Prostate gland (tissue), 2 donors: Measurements from ENCODE around the gene SCML2.

ENCODE experiments used
- POLR2A ChIP-seq: fragments of 450-650 bp; IDR thresholded peaks from one replicate; pipeline ENCODE4 v1.6.1; 2016; ENCODE audit warnings: antibody characterized with exemption, mild to moderate bottlenecking
- TF ChIP-seq, protein P1 (sequence below), 4 experiments: fragments of 200-600 bp in 2 of 4; fragments of 450-650 bp in 2 of 4; sonication (generic) in 2 of 4; IDR thresholded peaks; 1 replicate in 3 of 4; 2 replicates in 1 of 4; pipeline ENCODE4 v1.5.1; 2016 to 2019; ENCODE audit warnings: antibody characterized with exemption in 4 of 4, mild to moderate bottlenecking in 2 of 4, moderate library complexity in 2 of 4

- TF ChIP-seq, protein P1, sequence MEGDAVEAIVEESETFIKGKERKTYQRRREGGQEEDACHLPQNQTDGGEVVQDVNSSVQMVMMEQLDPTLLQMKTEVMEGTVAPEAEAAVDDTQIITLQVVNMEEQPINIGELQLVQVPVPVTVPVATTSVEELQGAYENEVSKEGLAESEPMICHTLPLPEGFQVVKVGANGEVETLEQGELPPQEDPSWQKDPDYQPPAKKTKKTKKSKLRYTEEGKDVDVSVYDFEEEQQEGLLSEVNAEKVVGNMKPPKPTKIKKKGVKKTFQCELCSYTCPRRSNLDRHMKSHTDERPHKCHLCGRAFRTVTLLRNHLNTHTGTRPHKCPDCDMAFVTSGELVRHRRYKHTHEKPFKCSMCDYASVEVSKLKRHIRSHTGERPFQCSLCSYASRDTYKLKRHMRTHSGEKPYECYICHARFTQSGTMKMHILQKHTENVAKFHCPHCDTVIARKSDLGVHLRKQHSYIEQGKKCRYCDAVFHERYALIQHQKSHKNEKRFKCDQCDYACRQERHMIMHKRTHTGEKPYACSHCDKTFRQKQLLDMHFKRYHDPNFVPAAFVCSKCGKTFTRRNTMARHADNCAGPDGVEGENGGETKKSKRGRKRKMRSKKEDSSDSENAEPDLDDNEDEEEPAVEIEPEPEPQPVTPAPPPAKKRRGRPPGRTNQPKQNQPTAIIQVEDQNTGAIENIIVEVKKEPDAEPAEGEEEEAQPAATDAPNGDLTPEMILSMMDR (IDR thresholded peaks at IDR 0.05) = no peak
- TF ChIP-seq POLR2A = no peak
Observed at GRCh38 chrX:18290200-18290599, 64.3 kb downstream of the SCML2 start.
